Measurements from ENCODE around the gene RBM28.
A peak's percentile ranks its signal among the peaks of the same experiment; 100 is the strongest.

Gene RBM28

DNA sequence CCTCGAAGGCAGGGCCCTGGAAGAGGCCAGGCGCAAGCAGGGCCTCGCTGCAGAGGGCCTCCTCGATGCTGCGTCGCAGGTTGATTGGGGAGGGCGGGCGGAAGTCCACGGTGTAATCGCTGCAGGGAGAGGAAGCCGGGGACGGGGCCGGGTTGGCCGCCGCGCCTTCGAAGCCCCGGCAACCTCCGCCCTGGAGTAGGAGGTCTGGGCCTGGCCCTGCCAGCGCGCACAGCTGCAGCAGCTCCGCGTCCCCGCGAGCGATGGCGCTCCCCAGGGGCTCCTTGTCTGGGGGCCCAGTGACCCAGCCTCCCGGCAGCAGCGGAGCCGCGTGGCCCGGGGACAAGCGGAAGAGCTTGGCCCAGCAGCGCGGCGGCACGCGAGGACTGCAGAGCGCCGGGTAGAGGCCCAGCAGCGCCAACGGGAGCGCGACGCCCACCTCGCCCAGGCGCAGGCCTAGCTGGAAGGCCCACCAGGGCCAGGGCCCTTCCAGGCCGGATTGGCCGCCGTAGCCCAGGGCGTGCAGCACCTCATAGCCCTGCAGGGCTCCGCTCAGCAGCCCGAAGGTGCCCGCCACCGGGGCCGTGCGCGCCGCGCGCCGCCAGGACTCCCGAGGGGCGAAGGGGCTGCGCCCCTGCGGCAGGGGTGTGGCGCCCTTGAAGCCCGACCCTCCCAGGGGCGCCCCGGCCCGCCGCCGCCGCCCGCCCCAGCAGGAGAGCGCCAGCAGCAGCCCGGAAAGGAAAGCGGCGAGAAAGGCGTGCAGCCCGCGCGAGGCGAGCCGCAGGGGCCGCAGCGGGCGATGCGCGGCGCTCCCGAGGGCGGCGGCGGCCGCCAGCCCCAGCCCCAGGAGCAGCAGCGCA is 7.8 kb upstream of the RBM28 start:
- ATAC-seq (replicated peaks) (peak; percentile 62), DNase-seq (peak in 1 of 3 experiments; percentile 5)
- Mint-ChIP-seq H3K4me3 (peak overlapping the region in 1 of 2 donors; percentile 31), H3K27ac (no peak overlapping the region), H3K27me3 (peaks cover 34 to 55% of the 10 kb centered on the region in 2 donors), H3K4me1 (ENCODE audit: low read depth in 2 of 2) (peaks cover 0 to 11% of the 10 kb centered on the region in 2 donors), H3K9me3 (no peaks in the 10 kb centered on the region), H3K36me3 (ENCODE audit: insufficient read depth) (no peaks in the 10 kb centered on the region)

DNA sequence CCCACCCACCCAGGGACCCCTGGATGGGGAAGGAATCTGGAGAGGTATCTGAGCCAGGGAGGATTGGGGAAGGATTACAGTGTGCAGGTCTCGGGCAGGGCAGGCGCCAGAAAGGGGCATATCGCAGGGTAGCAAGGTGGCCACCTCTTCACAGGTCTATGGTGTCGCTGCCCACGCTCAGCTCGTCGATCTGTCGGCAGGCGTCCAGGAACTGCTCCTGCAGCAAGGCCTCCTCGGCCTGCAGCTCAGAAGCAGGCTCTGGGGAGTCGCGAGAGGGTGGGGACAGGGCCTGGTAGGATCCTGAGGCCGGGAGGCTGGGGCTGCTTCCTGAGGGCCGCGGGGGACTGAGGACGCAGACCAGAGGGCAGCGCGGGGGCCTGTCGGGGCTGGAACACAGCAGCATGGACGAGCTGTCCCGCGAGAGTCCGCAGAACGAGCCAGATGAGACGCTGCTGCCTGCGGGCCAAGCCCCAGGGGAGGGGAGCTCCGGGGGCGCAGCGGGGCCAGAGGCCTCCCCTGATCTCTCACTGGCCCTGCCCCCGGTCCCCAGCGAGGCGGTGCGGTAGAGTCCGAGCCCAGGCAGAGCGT is 7.1 kb upstream of the RBM28 start:
- Mint-ChIP-seq H3K27me3 (peaks cover 33 to 55% of the 10 kb centered on the region in 2 donors), H3K9me3 (no peaks in the 10 kb centered on the region), H3K36me3 (ENCODE audit: insufficient read depth) (no peaks in the 10 kb centered on the region), H3K27ac (no peak overlapping the region), H3K4me1 (ENCODE audit: low read depth in 2 of 2) (peaks cover 0 to 10% of the 10 kb centered on the region in 2 donors), H3K4me3 (peak overlapping the region; percentile 10 to 63)
- no peak for DNase-seq
- ATAC-seq (replicated peaks): no peak

DNA sequence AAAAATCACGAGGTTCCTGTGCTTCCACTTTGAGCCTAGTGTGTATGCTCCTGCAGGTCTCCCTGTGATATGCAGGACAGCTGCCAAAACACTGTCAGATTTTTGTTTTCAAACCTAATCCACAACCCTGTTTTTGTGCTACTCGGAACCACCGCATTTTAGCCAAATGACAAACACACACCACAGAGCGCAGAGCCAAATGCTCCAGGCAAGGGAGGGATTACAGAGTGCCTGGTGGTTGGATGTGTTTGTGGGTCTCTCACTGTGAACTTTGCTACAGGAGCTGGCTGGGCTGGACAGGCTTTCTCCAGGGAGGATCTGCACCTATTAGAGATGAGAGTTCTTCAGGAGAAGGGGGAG is 5.7 kb upstream of the RBM28 start:
- no peak overlapping the region for H3K4me3 Mint-ChIP-seq
- ATAC-seq (replicated peaks): no peak

DNA sequence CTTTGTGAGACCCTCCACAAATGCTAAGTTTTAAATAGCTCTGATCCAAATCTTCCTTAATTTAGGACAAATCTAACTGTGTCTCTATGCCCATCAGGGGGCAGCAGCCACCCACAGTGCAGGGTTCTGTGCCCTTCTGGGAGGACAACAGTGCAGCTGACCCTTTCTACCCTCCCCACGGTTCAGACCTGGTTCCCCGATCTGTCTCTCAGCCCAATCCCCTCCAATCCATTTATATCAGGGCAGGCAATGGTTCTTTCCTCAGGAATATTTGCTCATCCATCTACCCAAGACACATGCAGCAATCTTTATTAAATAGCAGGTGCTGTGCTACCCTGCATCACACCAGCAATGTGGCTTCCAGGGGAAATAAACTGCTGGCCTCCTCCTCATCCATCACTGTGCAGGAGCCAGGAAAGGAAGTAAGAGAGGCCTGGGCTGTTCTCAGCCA is 4.0 kb upstream of the RBM28 start:
- ATAC-seq (replicated peaks): no peak
- Mint-ChIP-seq H3K27ac (no peak overlapping the region), H3K36me3 (ENCODE audit: insufficient read depth) (peaks cover 1% of the 10 kb centered on the region), H3K4me3 (no peak overlapping the region), H3K9me3 (no peaks in the 10 kb centered on the region), H3K27me3 (peaks cover 10 to 36% of the 10 kb centered on the region in 2 donors), H3K4me1 (ENCODE audit: low read depth in 2 of 2) (peaks cover 5 to 6% of the 10 kb centered on the region in 2 donors)
- peak in 1 of 3 experiments; percentile 15 for DNase-seq

More for the DNA sequence above, 5.7 kb upstream of the RBM28 start:
- Mint-ChIP-seq H3K36me3 (ENCODE audit: insufficient read depth) (no peaks in the 10 kb centered on the region), H3K27me3 (peaks cover 27 to 54% of the 10 kb centered on the region in 2 donors), H3K9me3 (no peaks in the 10 kb centered on the region), H3K27ac (peak overlapping the region in 1 of 2 donors; percentile 39), H3K4me1 (ENCODE audit: low read depth in 2 of 2) (peaks cover 0 to 6% of the 10 kb centered on the region in 2 donors)
- DNase-seq: no peak

DNA sequence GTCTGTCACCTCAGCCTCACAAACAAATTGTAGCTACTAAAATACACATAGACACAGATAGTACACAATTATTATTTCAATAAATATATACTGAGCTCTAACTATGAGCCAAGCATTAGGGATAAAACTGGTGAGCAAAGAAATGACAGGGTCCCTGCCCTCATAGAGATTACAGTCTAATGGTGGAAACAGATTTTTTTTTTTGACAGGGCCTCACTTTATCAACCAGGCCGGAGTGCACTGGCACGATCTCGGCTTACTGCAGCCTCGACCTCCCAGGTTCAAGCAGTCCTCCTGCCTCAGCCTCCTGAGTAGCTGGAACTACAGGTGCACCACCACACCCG is 695 bp upstream of the RBM28 start:
- peak overlapping the region in 1 of 2 donors; percentile 96 for H3K4me3 Mint-ChIP-seq
- peaks cover 0 to 22% of the 10 kb centered on the region in 2 donors for H3K27me3 Mint-ChIP-seq
- H3K4me1 Mint-ChIP-seq (ENCODE audit: low read depth in 2 of 2): peaks cover 22 to 25% of the 10 kb centered on the region in 2 donors
- no peak overlapping the region for H3K27ac Mint-ChIP-seq
- no peak for ATAC-seq (replicated peaks)
- H3K9me3 Mint-ChIP-seq: no peaks in the 10 kb centered on the region
- DNase-seq: no peak
- peaks cover 4% of the 10 kb centered on the region for H3K36me3 Mint-ChIP-seq (ENCODE audit: insufficient read depth)

DNA sequence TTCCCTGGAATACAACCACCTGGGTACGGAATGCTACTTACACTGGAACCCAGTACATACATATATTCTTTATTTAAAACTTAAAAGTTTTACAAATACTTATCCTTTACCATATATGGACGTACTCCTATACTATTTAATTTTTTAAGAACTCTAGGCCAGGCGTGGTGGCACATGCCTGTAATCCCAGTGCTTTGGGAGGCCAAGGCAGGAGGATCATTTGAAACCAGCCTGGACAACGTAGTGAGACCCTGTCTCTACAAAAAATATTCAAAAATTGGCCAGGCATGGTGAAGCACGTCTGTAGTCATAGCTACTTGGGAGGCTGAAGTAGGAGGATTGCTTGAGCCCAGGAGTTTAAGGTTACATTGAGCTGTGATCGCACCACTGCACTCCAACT is 2.0 kb downstream of the RBM28 start:
- DNase-seq (no peak), ATAC-seq (replicated peaks) (no peak)
- peak overlapping the region in 1 of 2 donors; percentile 97 for H3K4me3 Mint-ChIP-seq
- no peaks in the 10 kb centered on the region for H3K27me3 Mint-ChIP-seq
- no peak overlapping the region for H3K27ac Mint-ChIP-seq
- peaks cover 29% of the 10 kb centered on the region for H3K36me3 Mint-ChIP-seq (ENCODE audit: insufficient read depth)
- no peaks in the 10 kb centered on the region for H3K9me3 Mint-ChIP-seq
- peaks cover 22 to 25% of the 10 kb centered on the region in 2 donors for H3K4me1 Mint-ChIP-seq (ENCODE audit: low read depth in 2 of 2)

DNA sequence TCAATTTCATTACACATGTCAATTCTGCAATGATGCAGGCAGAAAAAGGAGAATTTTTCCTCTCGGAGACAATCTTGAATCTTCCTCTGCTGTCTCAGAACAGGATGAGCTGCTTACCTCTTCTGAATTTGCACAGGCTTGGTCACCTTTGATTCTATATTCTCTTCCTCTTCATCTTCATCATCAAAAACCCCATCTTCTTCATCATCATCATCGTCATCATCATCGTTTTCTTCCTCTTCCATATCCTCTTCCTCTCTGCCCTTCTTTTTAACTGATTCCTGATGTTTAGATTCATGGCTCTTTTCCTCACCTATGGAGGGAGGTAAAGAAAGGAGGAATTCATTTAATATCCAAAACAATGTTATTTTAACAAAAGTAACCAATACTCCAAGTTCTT is 8.0 kb downstream of the RBM28 start:
- Mint-ChIP-seq H3K36me3 (ENCODE audit: insufficient read depth) (peaks cover 80% of the 10 kb centered on the region), H3K4me3 (no peak overlapping the region), H3K27me3 (no peaks in the 10 kb centered on the region), H3K9me3 (no peaks in the 10 kb centered on the region), H3K27ac (no peak overlapping the region), H3K4me1 (ENCODE audit: low read depth in 2 of 2) (peaks cover 1 to 4% of the 10 kb centered on the region in 2 donors)
- no peak for DNase-seq
- no peak for ATAC-seq (replicated peaks)

DNA sequence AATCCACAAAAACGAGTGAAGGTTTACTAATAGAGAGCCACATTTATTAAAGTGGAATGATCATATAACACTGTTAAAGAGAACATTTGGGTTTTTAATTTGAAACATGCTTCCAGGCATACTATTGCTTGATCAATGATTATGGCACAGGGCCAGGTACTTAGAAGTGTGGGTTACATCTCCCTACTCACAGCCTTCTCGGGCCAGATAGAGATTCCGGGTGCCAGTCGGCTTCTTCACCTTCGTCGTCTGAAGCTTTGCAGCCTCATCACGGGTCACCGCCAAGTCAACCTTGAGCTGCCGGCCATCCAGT is 19.4 kb downstream of the RBM28 start:
- ATAC-seq (replicated peaks) (no peak), DNase-seq (no peak)
- Mint-ChIP-seq H3K4me1 (ENCODE audit: low read depth in 2 of 2) (peaks cover 28 to 32% of the 10 kb centered on the region in 2 donors), H3K36me3 (ENCODE audit: insufficient read depth) (peaks cover 47% of the 10 kb centered on the region), H3K9me3 (no peaks in the 10 kb centered on the region), H3K4me3 (no peak overlapping the region), H3K27me3 (no peaks in the 10 kb centered on the region), H3K27ac (no peak overlapping the region)

DNA sequence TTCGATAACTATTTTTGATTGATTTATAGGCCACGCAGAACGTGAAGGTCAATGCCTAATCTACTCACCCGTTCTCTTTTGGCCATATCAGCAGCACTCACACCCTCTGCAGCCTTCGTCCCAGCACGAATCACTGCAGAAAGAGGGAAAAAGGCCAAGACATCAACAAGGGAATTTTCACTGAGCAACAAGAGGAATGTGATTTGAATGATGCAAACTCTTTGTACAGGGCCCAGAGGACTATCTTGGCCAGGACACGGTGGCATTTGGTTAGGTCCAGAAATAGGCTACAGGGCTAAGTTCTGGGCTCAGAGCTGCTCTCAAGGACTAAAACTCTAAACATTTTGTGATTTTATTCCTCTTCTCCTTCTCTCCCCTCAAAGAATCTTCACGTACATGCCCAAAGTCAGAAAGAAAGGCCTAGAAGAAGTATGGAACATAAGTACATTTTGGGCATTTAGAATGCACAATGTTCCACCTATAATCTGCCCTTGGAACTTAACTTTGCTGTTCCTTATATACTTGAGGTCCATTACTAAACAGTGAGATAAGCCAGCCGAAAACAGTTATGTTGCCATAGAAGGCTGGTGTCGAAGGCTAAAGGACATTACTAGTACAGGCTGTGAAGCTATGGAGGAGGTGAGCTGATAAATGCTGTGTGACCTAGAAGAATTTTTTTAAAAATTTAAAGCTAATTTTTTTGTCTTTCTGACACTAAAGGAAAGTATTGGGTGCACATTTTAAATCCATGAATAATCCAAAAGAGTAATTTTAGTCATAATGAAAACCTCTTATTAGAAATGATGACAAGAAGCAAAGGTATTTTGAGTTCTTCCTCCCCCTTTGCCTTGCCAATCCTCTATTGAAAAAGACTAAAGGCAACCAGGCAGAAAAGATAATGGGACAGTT is 20.0 kb downstream of the RBM28 start:
- H3K9me3 Mint-ChIP-seq: no peaks in the 10 kb centered on the region
- peaks cover 41% of the 10 kb centered on the region for H3K36me3 Mint-ChIP-seq (ENCODE audit: insufficient read depth)
- peak overlapping the region in 1 of 2 donors; percentile 14 for H3K27ac Mint-ChIP-seq
- H3K4me3 Mint-ChIP-seq: no peak overlapping the region
- ATAC-seq (replicated peaks): no peak
- H3K27me3 Mint-ChIP-seq: no peaks in the 10 kb centered on the region
- DNase-seq: no peak
- peaks cover 33 to 38% of the 10 kb centered on the region in 2 donors for H3K4me1 Mint-ChIP-seq (ENCODE audit: low read depth in 2 of 2)

DNA sequence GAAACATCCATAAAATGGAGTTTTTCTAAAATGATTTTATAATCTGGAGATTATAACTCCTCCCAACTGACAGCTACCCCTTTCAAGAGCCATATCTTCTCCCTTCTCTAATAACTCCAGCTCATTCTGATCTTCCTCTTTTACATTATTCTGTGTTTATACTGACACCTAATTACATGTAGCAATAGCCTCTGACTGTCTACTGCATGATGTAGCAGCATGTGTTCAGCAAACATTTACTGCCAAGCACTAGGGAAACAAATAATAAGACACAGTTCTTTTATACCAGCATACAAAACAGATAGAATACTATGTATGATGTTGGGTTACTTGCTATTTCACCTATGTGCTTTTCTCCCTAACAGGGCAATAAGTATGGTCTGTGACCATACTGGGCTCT is 20.7 kb downstream of the RBM28 start:
- Mint-ChIP-seq H3K9me3 (no peaks in the 10 kb centered on the region), H3K27ac (peak overlapping the region; percentile 14 to 15), H3K36me3 (ENCODE audit: insufficient read depth) (peaks cover 38% of the 10 kb centered on the region), H3K4me3 (no peak overlapping the region), H3K4me1 (ENCODE audit: low read depth in 2 of 2) (peaks cover 34 to 42% of the 10 kb centered on the region in 2 donors), H3K27me3 (no peaks in the 10 kb centered on the region)
- ATAC-seq (replicated peaks) (no peak), DNase-seq (no peak)

DNA sequence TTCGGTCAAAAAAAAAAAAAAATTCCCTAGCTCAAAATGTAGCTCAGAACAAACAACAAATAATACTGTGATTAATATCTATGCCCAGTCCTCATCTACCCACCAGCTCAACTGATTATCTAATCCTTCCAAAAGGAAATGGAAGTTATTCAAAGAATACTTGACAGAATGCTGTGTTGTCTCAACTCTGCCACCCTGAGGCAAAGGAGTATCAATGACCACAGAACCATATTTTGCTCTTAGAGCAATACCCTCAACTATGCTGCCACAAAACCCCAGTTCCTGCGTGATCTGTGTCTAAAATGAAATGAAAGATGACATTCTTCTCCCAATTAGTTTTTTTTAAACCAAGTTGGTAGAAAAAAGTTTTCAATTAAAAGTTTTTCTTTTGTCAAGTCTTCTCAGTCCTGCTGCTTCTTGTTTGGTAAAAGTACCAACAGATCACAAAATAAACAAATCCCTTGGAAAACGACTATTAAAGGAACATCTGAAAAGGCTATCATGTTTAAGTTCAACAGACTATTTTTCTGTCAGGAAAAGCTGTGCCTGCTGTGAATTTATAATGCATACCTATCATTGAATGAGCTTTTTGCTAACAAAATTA is 21.6 kb downstream of the RBM28 start:
- Mint-ChIP-seq H3K27ac (peak overlapping the region; percentile 14 to 89), H3K36me3 (ENCODE audit: insufficient read depth) (peaks cover 40% of the 10 kb centered on the region), H3K4me3 (peak overlapping the region; percentile 65 to 69), H3K9me3 (no peaks in the 10 kb centered on the region), H3K4me1 (ENCODE audit: low read depth in 2 of 2) (peaks cover 38 to 49% of the 10 kb centered on the region in 2 donors), H3K27me3 (no peaks in the 10 kb centered on the region)
- DNase-seq (peak; percentile 21 to 27 (median 26)), ATAC-seq (replicated peaks) (peak; percentile 61)

DNA sequence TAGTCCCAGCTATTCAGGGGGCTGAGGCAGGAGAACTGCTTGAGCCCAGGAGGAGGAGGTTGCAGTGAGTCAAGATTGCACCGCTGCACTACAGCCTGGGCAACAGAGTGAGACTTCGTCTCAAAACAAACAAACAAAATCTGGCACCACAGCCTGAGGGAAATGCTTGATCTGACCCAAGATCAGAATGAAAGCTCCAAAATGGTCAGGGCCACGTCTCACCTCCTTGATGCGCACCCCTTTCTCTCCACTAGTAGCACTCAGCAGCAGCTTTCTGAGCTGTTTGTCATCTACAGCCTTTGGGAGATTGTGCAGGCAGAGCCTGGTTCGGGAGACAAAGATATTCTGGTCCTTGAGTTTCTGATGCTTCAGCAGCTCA is 22.7 kb downstream of the RBM28 start:
- H3K36me3 Mint-ChIP-seq (ENCODE audit: insufficient read depth): peaks cover 44% of the 10 kb centered on the region
- peak overlapping the region; percentile 65 to 69 for H3K4me3 Mint-ChIP-seq
- no peaks in the 10 kb centered on the region for H3K9me3 Mint-ChIP-seq
- peak overlapping the region; percentile 86 to 89 for H3K27ac Mint-ChIP-seq
- H3K27me3 Mint-ChIP-seq: no peaks in the 10 kb centered on the region
- H3K4me1 Mint-ChIP-seq (ENCODE audit: low read depth in 2 of 2): peaks cover 38 to 55% of the 10 kb centered on the region in 2 donors
- DNase-seq: no peak
- peak; percentile 36 for ATAC-seq (replicated peaks)

DNA sequence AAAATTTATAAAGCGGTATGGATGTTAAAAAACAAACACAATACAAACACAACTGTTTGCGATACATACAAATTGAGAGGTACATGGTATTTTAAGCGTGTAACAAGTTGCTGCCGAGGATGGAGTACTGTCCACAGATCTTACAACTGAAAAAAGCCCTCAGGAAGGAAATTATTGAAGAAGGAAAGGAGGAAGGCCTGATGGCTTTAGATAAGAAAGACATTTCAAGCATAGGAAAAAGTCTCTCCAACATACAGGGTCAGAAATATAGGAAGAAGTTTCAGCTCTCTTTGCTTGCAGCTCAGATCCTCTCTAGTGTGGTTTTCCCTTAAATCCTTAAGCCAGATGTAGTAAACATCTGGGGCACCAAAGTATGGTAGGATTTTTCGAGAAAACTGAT is 25.0 kb downstream of the RBM28 start:
- ATAC-seq (replicated peaks): no peak
- Mint-ChIP-seq H3K27ac (peak overlapping the region; percentile 86 to 89), H3K4me3 (peak overlapping the region in 1 of 2 donors; percentile 69), H3K9me3 (no peaks in the 10 kb centered on the region), H3K27me3 (no peaks in the 10 kb centered on the region), H3K36me3 (ENCODE audit: insufficient read depth) (peaks cover 38% of the 10 kb centered on the region), H3K4me1 (ENCODE audit: low read depth in 2 of 2) (peaks cover 41 to 71% of the 10 kb centered on the region in 2 donors)
- DNase-seq: no peak

Data from effector memory CD8-positive, alpha-beta T cell (primary cell).